Stimulated activated CD4-positive, alpha-beta T cell treated with anti-CD3 and anti-CD28 coated beads, Interleukin-4, amount 100 ng/mL, for 48 hours (primary cell): ENCODE results near the gene C6orf47.

Experiments used
- DNase-seq, 2 donors: peaks; one replicate each; pipeline ENCODE4 v3.0.0-alpha.2; 2020; ENCODE audit warnings: low read depth in 2 of 2

Gene C6orf47

DNA sequence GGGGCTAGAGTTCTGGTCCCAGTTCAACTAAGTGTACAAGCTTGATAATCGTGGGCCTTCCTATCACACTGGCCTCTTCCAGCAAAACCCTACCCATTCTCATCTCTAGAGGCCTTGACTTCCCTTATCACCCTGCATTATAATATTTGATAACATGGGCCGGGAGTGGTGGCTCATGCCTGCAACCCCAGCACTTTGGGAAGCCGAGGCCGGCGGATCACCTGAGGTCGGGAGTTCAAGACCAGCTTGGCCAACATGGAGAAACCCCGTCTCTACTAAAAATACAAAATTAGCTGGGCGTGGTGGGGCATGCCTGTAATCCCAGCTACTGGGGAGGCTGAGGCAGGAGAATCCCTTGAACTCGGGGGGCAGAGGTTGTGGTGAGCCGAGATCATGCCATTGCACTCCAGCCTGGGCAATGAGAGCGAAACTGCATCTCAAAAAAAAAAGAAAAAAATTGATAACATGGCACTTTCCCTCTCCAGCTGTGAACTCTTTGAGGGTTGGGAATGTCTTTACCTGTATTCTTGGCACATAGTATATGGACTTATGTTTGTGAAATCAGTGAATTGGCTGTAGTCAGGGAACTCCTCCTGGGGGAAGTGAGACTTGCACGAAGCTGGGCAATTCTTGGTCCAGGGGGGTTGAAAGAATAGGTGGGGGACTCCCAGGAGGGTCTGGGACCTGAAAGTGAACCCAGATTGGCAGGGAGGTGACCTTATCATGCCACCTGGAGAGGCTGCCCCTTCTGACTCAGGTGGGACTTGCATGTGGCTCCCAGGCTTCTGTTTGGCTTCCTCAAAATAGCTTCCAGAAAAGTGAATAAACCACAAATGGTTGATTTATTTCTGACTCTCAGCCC lies 915 bp upstream of the C6orf47 start:
- DNase-seq = no peak

DNA sequence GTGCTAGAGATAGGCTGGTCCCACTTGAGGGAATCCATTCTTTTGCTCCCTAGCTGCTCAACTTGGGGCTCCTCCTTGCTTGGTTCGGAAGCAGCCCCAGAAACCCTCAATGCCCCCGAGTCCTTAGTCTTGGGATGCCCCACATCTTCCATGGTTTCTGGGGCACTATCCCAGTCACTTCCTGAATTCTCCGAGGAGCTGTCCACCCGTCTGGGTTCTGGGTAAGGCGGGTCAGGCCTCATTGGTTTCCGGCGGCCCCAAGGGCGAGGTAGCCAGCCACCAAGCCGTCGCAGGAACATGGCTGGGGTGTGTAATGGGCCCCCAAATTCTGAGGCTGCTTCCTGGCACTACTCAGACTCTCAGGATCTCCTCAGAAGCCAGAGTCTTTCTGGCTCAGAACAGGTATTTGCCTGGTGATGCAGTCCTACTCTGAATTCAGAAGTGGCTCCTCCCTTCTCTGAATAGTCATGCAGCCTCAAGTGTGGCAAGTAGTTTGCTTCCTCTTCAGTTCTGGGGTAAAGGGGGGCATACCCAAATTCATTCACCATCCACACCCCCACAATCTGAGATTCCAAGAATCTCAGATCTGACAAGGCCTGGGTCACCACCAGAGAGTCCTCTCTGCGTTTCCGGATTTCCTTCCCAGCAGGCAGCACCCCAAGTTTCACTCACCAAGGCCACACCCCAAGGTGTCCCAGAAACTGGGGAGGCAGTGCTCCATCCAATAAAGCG lies 763 bp downstream of the C6orf47 start:
- peak in 1 of 2 donors; percentile 34 for DNase-seq

DNA sequence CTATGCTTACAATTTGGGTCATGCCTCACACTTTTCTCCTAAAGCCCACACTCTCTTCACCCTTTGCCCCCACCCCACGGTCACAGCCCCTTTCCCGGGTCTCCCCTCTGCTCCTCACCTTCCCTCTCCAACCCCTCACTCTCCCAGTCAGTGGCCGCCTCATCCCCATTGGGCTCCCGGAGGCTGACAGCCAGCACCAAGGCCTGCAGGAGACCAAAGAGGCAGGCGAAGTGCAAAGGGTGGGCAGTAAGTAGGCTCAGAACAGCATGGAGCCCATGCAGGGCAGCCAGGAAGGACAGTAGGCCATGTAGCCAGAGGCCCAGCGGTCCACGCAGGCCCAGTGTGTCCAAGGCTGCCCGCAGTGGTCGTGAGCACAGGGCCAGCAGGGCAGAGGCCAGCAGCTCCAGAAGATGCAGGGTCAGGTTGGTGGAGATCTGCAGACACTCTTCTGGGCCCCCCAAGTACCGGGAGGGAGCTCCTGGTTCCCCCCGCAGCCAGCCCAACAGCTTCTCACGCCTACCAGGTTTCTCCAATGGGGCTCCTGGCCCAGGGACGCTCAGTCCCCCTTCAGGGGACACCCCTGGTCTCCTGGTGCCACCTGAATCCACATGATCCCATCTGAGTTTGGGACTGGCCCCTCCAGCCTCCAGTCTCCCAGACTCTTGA lies 1.5 kb downstream of the C6orf47 start:
- DNase-seq = no peak

DNA sequence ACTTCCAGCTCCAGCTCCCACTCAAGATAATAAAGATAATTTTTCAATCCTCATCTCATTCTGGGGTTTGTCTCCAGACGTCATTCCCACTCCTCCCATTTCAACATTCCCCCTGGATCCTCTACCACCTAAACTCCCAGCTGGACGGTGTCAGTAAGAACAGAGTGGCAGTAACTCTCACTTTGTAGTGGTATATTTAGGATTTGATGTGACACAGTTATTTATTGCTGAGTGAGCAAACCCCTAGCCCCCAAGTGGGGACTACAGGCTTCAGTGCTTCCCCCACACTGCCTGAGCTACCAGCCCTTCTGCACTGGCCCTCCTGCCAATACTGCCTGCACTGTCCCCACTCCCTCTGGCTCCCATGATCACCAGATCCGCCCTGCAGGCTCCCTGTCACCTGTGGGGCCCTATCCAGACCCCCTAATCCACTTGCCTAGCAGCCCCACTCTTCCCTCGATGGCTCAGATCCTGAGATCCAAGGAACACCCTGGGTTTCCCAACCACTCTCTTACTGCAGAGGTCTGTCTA lies 2.4 kb downstream of the C6orf47 start:
- DNase-seq = no peak

GRCh38 chr6:31657406-31658157 lies 3.0 kb downstream of the C6orf47 start:
- DNase-seq = no peak

- DNase-seq = no peak
These were observed 5.0 kb downstream of the C6orf47 start, which contains the start of gene APOM for GRCh38 chr6:31655349-31656237. APOM (plus strand) TSS chr6:31655894; CDS start chr6:31655967, 73 bp downstream.

DNA sequence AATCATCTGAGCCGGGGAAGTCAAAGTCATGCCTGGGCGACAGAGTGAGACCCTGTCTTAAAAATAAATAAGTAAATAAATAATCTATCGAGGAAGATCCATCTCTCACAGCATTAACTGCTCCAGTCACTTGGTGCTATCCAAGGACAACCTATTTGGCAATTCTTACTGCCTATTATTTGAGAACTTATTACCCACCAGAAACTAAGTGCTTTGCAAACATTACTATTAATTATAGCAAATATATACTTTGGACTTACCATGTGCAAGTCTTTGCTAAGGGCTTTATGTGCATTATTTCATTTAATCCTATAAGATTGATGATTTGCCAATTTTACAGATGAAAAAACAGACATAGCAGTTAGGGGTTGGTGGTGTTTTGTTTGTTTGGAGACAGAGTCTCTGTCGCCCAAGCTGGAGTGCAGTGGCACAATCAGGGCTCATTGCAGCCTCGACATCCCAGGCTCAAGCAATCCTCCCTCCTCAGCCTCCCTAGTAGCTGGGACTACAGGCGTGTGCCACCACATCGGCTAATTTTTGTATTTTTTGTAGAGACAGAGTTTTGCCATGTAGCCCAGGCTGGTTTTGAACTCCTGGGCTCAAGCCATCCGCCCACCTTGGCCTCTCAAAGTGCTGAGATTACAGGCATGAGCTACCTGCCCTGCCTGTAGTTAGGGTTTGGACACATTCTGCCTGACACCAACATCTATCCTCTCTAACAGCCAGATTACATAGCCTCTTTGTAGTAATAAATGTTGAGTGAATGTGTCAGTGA lies 5.8 kb downstream of the C6orf47 start:
- no peak for DNase-seq

- peak in 1 of 2 donors; percentile 83 for DNase-seq
These were observed 7.5 kb downstream of the C6orf47 start for GRCh38 chr6:31652925-31653724.

GRCh38 chr6:31651602-31652191 lies 8.9 kb downstream of the C6orf47 start:
- no peak for DNase-seq

GRCh38 chr6:31645325-31645724 lies 15.3 kb downstream of the C6orf47 start:
- DNase-seq = no peak

DNA sequence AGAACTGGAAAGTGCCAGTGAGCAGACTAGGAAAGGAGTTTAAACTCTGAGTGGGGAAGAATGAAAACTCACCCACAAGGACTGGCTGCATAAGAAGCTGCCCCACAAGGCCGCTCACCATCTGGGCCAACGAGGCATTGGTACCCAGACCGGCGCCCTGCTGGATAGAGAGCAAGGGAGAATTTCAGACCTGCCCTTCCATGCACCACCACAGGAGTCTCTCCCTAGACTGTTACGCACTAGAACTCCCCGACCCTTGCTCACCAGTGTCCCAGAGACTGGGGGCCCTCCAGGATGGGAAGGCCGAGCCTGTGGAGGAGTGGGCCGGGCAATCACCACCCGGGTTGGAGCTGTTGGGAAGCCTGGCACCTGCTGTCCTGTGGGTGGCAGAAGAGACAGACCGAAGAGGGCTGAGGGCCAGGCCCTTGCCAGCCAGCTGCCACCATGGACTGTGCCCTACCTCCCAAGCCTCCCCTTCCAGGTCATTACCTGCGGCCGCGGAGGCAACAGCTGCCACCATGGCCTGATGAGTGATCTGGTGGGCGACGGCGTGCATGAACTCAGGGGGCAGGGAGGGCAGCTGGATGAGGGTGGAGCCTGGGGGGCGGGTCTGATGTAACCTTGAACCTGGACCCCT lies 16.6 kb downstream of the C6orf47 start:
- DNase-seq = no peak

- DNase-seq = no peak
These were observed 17.6 kb downstream of the C6orf47 start for GRCh38 chr6:31642798-31643570.

DNA sequence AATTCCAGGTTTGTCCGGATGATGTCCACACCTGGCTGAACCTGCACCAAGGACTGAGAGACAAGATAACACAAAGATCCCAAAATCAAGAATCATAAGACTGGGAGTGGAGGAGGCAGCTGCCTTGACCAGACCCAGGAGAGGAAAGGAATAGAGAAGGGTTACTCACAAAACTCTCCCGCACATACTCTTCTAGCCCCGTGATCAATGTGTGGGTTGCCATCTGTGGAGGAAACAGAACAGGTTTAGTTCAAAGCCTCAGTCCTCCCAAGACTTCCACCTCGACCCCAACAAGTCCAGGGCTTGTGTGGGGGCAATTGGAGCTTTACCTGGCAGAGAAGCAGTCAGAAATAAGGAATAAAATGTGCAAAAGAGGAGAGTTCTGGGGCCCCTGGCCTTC lies 19.2 kb downstream of the C6orf47 start:
- DNase-seq = no peak

DNA sequence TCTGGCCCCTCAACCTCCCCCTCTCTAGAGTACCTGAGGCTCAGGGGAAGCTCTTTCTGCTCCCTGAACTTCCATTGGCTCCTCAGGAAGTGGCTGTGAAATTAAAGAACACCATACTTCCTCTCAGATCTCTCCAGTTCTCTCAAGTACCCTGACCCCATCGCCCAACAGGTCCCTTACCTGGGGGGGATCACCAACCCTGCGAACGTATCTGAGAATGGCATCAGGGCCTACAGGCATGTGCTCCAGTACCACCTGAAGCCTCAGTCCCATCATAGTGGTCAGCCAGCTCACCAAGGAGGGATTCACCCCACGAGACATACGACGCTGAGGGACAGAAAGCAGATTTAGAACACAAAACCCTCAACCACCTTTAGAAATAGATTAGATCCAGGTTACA lies 20.0 kb downstream of the C6orf47 start:
- DNase-seq = no peak

DNA sequence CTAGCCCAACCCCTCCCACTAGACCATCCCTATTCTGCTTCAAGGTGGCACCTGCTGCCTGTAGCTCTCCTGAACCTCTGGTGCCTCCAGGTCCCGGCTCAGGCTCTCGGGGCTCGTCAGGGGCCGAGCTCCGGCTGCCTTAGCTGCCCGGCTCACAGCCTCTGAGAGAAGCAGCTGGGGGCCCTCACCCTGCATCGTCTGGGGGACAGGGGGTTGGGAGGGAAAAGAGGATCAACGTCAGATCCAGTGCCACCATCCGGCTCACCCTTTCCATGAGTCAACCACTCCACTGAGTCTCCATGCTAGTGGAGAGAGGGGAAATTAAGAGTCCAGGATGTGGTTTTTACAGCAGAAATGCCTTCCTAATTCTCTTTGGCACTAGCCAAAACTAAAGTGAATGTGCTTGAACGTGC lies 21.1 kb downstream of the C6orf47 start:
- DNase-seq = no peak

GRCh38 chr6:31639043-31639442 lies 21.5 kb downstream of the C6orf47 start:
- DNase-seq = no peak
